GM18511 (cell line): ENCODE results near the gene AK5.
A peak's percentile ranks its signal among the peaks of the same experiment; 100 is the strongest.

Experiments used
- ATAC-seq: cut with Tn5 transposase; IDR thresholded peaks from one replicate; pipeline ENCODE4 v1.9.1; 2021; ENCODE audit warnings: mild to moderate bottlenecking, moderate library complexity; ENCODE audit not compliant: unreplicated experiment

AK5 gene, protein sequence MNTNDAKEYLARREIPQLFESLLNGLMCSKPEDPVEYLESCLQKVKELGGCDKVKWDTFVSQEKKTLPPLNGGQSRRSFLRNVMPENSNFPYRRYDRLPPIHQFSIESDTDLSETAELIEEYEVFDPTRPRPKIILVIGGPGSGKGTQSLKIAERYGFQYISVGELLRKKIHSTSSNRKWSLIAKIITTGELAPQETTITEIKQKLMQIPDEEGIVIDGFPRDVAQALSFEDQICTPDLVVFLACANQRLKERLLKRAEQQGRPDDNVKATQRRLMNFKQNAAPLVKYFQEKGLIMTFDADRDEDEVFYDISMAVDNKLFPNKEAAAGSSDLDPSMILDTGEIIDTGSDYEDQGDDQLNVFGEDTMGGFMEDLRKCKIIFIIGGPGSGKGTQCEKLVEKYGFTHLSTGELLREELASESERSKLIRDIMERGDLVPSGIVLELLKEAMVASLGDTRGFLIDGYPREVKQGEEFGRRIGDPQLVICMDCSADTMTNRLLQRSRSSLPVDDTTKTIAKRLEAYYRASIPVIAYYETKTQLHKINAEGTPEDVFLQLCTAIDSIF

GRCh38 chr1:77281491-77282186 lies at the start of gene AK5:
Gene AK5, plus strand, starts transcription at chr1:77282019. Its CDS starts 295 bp downstream, at chr1:77282314.
- ATAC-seq, result peak; percentile 73

- no peak for ATAC-seq
Measured at GRCh38 chr1:77232829-77233228, 49.0 kb upstream of the AK5 start.

GRCh38 chr1:77234096-77234495 lies 47.7 kb upstream of the AK5 start:
- no peak for ATAC-seq

DNA sequence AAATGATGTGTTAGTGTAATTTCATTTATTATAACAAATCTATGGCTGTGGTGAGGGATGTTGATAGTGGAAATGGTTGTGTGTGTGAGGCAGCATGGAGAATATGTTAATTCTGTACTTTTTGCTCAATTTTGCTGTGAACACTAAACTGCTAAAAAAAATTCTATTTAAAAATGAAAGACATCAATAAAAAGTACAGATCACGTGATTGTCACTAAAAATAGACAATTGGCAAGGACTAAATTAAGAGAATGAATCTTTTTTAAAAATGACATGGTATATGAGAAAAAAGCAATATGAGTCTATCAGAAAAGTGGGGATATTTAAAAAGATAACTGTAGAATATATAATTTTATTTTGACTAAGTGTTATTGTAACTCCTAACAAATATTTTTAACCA lies 46.9 kb upstream of the AK5 start:
- ATAC-seq, result no peak

DNA sequence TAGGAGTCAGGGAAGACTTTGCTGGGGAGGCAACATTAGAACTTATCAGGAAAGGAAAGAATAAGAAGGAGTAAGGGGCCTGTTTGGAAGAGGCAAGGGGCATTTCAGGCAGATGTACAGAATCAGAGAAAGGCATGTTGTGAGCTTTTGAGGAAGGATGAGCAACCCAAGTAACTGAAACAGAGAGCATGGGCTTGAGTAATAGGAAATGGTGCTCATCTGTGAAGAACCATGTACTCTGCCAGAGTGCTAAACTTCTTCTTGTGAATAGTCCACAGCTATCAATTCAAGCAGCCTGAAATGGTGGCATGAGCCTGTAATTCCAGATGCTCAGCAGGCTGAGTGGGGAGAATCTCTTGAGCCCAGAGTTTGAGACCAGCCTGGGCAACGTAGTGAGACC lies 43.4 kb upstream of the AK5 start:
- ATAC-seq, result no peak

DNA sequence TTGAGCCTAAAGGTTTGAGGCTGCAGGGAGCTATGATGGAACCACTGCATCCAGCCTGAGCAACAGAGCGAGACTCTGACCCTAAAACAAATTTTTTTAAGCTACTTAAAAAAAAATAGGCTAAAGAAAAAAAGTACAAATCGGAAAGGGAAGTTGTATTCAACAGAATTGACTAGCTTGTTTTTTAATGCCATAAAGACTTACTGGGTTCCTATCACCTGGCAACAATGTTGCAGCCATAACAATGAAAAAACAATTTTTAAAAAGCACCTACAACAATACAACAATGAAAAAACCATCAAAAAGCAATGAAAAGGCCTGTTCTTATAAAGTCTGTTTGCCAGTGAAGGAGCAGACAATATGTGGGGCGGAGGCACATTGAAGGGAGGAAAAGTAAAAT lies 42.5 kb upstream of the AK5 start:
- ATAC-seq, result no peak

GRCh38 chr1:77245830-77246229 lies 36.0 kb upstream of the AK5 start:
- no peak for ATAC-seq

GRCh38 chr1:77250126-77250525 lies 31.7 kb upstream of the AK5 start:
- no peak for ATAC-seq

DNA sequence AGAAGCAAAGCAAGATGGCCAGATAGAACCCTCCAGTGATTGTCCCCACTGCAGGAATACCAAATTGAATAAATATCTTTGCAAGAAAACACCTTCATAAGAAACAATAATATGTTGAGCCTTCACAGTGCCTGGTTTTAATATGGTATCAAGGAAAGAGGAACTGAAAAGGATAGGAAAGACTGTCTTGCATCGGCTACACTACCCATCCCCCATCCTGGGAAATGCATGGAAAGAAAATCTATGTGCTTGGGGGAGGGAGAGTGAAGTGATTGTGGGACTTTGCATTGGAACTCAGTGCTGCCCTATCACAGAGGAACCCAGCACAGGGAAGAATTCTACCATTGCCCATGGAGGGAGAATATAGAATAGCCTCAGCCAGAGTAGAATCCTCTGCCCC lies 28.6 kb upstream of the AK5 start:
- no peak for ATAC-seq

DNA sequence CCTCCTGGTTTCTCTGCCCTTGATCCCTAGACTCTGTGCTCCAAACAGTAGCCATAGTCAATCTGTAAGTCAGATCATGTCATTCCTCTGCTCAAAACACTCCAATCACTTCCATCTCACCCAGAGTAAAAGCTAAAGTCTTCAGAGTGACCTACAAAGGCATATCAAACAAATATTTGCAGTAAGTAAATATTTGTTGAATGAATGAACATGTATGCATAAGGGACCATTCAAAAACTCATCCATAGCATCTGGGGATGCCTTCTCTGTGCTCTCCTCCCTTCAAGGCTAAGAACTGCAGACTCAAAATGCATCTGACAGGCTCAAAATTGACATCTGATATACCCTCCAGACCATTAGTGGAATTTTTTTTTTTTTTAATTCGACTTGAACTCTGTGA lies 18.1 kb upstream of the AK5 start:
- ATAC-seq, result no peak

GRCh38 chr1:77265180-77265579 lies 16.6 kb upstream of the AK5 start:
- no peak for ATAC-seq

DNA sequence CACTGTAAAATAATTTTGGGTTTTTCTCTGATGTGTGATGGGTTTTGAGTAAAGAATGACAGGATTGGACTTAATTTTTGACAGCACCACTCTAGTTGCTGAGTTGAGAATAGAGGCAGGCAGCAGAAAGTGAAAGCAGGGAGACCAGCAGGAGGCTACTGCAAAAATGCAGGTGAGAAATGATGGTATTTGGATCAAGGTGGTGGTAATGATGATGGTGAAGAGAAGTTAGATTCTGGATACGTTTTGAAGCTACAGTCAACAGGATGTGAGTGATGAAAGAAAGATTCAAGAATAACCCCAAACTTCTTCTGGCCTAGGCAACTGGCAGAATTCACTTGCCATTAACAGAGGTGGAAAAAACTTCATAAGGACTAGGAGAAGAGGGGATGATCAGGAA lies 14.8 kb upstream of the AK5 start:
- ATAC-seq, result no peak

- no peak for ATAC-seq
Measured at GRCh38 chr1:77271852-77272580, 9.8 kb upstream of the AK5 start.

GRCh38 chr1:77273891-77274290 lies 7.9 kb upstream of the AK5 start:
- ATAC-seq, result no peak

GRCh38 chr1:77275194-77275593 lies 6.6 kb upstream of the AK5 start:
- no peak for ATAC-seq

- no peak for ATAC-seq
Measured at GRCh38 chr1:77276941-77277340, 4.9 kb upstream of the AK5 start.

GRCh38 chr1:77279929-77280328 lies 1.9 kb upstream of the AK5 start:
- ATAC-seq, result no peak

- ATAC-seq, result no peak
Measured at GRCh38 chr1:77280962-77281361, 857 bp upstream of the AK5 start.

DNA sequence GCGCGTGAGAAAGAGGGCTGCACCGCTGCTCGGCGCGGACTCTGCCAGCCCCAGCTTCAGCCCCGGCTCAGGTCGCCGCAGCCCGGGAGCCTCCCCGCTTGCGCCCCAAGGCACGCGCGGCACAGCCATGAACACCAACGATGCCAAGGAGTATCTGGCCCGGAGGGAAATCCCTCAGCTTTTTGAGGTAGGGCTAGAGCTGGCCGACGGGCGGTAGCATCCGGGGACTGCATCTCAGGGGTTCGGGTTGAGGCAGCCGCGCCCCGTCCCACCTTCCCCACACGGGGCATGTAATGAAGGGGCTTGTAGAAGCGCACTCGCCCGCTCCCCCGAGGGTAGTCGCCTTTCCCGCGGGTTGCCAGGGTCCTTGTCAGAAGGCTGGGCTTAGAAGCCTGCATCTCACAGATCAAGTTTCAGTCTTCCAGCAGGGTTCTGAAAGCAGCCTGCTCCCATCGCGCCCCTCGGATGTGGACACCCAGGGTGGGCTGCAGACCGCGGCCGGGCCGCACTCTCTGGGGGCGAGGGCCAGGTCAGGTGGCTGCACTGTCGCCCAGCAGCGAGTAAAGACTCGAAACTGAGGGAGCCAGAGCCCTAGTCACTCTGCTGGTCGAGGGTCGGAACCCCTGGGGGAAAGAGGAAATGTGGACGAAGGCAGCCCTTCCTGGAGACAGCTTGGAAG lies 507 bp downstream of the AK5 start:
- ATAC-seq, result peak; percentile 42

GRCh38 chr1:77282866-77283539 lies 1.2 kb downstream of the AK5 start:
- peak; percentile 14 for ATAC-seq
